Neural cell (in vitro differentiated cells): Measurements from ENCODE around the gene MADCAM1.

Source experiments
- CTCF ChIP-seq: fragments of 450-650 bp; IDR thresholded peaks from 2 replicates; pipeline ENCODE4 v1.5.1; 2014; ENCODE audit warnings: antibody characterized with exemption, mild to moderate bottlenecking, moderate library complexity; ENCODE audit not compliant: poor library complexity, severe bottlenecking
- EZH2 ChIP-seq: fragments of 200-600, 300-800 bp; shearing (Covaris generic), sonication (generic); IDR thresholded peaks from 2 replicates; pipeline ENCODE4 v1.6.1; 2014; ENCODE audit warnings: antibody characterized with exemption, low read length, borderline replicate concordance, mild to moderate bottlenecking; ENCODE audit not compliant: insufficient read depth, poor library complexity, severe bottlenecking
- MXI1 ChIP-seq: fragments of 450-650 bp; conservative IDR thresholded peaks from 2 replicates; pipeline ENCODE4 v1.6.1; 2014; ENCODE audit warnings: antibody characterized with exemption, mild to moderate bottlenecking; ENCODE audit not compliant: poor library complexity, severe bottlenecking
- POLR2AphosphoS5 ChIP-seq: IDR thresholded peaks from 2 replicates; pipeline ENCODE4 v1.6.1; 2012
- TAF1 ChIP-seq: IDR thresholded peaks from 2 replicates; pipeline ENCODE4 v1.6.1; 2012; ENCODE audit warnings: low read depth

- TF ChIP-seq CTCF: no peak
- no peak for TF ChIP-seq POLR2AphosphoS5
- no peak for TF ChIP-seq EZH2
- no peak for TF ChIP-seq TAF1
- TF ChIP-seq MXI1: no peak
These were observed 43.2 kb downstream of the MADCAM1 start for GRCh38 chr19:539429-540030.
